CD4-positive, alpha-beta T cell treated with Interleukin-4 for 4 hours (primary cell): ENCODE data around the gene RASAL2.
"Not testable (repeated sequence)": the region's sequence is repeated elsewhere in the genome, so short reads cannot be mapped to it uniquely, and the experiment has no call there.

Experiments used
- DNase-seq: peaks from one replicate; pipeline ENCODE4 v3.0.0-alpha.2; 2020

Gene RASAL2

GRCh38 chr1:178072326-178072725 lies 21.6 kb upstream of the RASAL2 start:
- DNase-seq = no peak

- no peak for DNase-seq
These were observed 18.6 kb upstream of the RASAL2 start for GRCh38 chr1:178075333-178075732.

GRCh38 chr1:178076607-178077006 lies 17.3 kb upstream of the RASAL2 start:
- no peak for DNase-seq

GRCh38 chr1:178077917-178078316 lies 16.0 kb upstream of the RASAL2 start:
- no peak for DNase-seq

- DNase-seq = no peak
These were observed 7.6 kb upstream of the RASAL2 start for GRCh38 chr1:178086294-178086693.

GRCh38 chr1:178086766-178087165 lies 7.1 kb upstream of the RASAL2 start:
- DNase-seq = no peak

- DNase-seq = no peak
These were observed 5.3 kb upstream of the RASAL2 start for GRCh38 chr1:178088651-178089050.

- not testable (repeated sequence) for DNase-seq
These were observed 2.5 kb upstream of the RASAL2 start for GRCh38 chr1:178091454-178091853.

GRCh38 chr1:178091986-178092745 lies 1.7 kb upstream of the RASAL2 start:
- DNase-seq = no peak

- no peak for DNase-seq
These were observed 918 bp upstream of the RASAL2 start for GRCh38 chr1:178092878-178093493.

- peak; percentile 18 for DNase-seq
These were observed 382 bp upstream of the RASAL2 start for GRCh38 chr1:178093494-178093950.

GRCh38 chr1:178094739-178095645 lies 1.1 kb downstream of the RASAL2 start:
- DNase-seq = no peak

- no peak for DNase-seq
These were observed 2.5 kb downstream of the RASAL2 start for GRCh38 chr1:178096421-178096820.

GRCh38 chr1:178098262-178098661 lies 4.4 kb downstream of the RASAL2 start:
- DNase-seq = no peak

- DNase-seq = no peak
These were observed 7.3 kb downstream of the RASAL2 start for GRCh38 chr1:178101266-178101630.

GRCh38 chr1:178101654-178102053 lies 7.8 kb downstream of the RASAL2 start:
- no peak for DNase-seq

- DNase-seq = no peak
These were observed 8.3 kb downstream of the RASAL2 start for GRCh38 chr1:178102218-178102617.

GRCh38 chr1:178107823-178108222 lies 13.9 kb downstream of the RASAL2 start:
- DNase-seq = no peak

- no peak for DNase-seq
These were observed 15.6 kb downstream of the RASAL2 start for GRCh38 chr1:178109348-178110143.

- no peak for DNase-seq
These were observed 21.4 kb downstream of the RASAL2 start for GRCh38 chr1:178115260-178115659.

GRCh38 chr1:178118524-178118923 lies 24.6 kb downstream of the RASAL2 start:
- DNase-seq = no peak

GRCh38 chr1:178119628-178120027 lies 25.7 kb downstream of the RASAL2 start:
- no peak for DNase-seq

- no peak for DNase-seq
These were observed 26.2 kb downstream of the RASAL2 start for GRCh38 chr1:178120088-178120487.
